ELR (cell line): ENCODE results near the gene KCNIP3.
A peak's percentile ranks its signal among the peaks of the same experiment; 100 is the strongest.

Experiments used
- DNase-seq: peaks from one replicate; pipeline ENCODE4 v3.0.0-alpha.2; 2015; ENCODE audit warnings: low read depth

Gene KCNIP3

DNA sequence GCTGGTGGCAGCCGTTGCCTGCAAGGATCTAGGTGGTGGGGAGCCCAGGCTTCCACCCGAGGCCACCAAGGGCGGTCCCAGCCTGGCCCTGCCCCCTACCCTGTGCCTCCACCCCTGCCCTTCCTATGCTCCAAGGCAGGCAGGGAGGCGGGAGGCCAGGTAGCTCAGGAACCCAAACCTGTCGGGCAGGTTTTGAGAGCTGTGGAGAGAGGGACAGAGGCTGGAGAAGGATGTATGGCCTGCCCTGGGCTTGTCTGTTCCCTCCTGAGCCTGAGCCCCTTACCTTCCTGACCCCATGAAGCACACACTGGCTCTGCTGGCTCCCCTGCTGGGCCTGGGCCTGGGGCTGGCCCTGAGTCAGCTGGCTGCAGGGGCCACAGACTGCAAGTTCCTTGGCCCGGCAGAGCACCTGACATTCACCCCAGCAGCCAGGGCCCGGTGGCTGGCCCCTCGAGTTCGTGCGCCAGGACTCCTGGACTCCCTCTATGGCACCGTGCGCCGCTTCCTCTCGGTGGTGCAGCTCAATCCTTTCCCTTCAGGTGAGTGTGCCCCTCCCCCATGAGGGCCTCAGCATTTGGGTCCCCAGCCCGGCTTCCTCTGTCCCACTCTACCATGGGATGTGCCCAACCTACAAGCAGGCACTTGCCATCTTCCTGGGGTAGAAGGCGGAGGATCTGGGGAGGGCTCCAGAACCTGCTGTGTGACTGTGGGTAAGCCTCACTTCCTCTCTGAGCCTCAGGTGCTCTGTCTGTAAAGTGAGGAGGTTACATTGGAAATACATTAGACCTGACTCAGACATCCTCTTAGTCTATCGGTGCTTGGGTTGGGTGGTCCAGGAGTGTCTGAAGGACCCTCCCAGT, 22.6 kb upstream of the KCNIP3 start, which contains the start of gene PROM2:
Gene PROM2 (plus strand): TSS at position 159 of the 860 bp plus-strand sequence. CDS start 137 bp downstream, at position 296.
- DNase-seq = no peak

DNA sequence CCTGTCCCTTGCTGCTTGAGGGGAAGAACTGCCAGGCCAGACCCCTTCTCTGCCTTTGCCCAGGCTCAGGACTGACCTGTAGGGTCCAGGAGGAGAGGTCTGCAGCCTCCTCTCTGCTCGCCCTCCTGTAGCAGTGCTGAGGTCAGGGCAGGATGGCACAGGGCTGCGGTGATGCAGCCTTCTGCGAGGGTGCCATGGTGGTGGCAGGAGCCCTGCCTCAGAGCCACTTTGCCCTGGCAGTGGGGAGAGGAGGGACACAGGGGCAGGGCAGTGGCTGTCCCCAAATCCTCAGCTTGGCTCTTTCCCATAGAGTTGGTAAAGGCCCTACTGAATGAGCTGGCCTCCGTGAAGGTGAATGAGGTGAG, 22.0 kb upstream of the KCNIP3 start:
- no peak for DNase-seq

DNA sequence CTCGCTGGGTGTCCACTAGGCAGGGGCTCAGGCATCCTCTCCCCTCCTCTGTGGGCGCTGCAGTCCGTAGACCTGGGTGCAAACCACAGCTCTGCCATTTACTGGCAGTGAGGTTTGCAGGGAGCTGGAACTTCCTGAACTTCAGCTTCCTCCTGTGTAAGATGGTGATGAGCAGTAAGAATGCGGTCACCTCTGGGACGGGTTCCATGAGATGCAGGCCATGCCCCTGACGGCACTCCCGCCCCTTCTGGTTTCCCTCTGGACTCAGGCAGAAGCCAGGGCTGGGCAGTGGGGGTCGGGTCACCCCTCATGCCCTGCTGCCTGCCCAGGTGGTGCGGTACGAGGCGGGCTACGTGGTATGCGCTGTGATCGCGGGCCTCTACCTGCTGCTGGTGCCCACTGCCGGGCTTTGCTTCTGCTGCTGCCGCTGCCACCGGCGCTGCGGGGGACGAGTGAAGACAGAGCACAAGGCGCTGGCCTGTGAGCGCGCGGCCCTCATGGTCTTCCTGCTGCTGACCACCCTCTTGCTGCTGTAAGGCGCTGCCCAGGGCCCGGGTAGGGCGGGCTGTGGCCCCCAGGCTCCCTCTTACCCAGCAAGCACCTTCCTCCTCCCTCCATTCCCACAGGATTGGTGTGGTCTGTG, 21.4 kb upstream of the KCNIP3 start:
- peak; percentile 22 for DNase-seq

DNA sequence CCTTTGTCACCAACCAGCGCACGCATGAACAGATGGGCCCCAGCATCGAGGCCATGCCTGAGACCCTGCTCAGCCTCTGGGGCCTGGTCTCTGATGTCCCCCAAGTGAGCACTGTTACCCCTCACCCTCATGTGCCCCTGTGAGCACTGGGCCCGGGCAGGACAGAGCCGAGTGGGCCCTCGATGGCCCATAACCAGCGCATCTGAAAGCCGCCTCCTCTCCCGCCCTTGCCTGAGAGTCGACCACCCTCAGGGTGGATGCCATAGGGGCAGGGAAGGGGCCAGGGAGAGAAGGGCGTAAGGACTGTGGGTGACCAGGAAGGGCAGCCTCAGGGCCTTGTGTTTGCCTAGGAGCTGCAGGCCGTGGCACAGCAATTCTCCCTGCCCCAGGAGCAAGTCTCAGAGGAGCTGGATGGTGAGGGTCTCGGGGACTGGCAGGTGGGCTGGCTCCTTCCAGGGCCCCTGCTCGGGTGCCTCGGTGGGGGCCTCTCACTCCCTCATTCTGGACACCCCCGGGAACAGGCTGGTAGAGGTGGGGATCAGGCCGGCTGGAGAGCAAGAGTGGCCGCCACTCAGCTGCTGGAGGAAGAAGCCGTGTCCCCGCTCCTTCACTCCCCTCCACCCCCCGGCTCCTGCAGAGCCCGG, 20.8 kb upstream of the KCNIP3 start:
- no peak for DNase-seq

DNA sequence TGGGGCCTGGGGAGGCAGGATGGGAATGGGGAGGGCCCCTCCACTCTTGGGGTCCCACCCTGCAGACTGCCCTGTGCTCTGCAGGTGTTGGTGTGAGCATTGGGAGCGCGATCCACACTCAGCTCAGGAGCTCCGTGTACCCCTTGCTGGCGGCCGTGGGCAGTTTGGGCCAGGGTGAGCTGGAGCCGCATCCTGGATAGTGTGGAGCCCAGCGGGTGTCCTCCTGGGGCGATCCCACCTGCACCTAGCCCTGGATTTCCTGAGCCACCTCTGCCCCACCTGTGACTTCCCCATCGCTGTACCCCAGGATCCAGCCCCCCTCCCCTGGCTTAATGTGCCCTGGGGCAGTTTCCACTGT, 20.3 kb upstream of the KCNIP3 start:
- no peak for DNase-seq

DNA sequence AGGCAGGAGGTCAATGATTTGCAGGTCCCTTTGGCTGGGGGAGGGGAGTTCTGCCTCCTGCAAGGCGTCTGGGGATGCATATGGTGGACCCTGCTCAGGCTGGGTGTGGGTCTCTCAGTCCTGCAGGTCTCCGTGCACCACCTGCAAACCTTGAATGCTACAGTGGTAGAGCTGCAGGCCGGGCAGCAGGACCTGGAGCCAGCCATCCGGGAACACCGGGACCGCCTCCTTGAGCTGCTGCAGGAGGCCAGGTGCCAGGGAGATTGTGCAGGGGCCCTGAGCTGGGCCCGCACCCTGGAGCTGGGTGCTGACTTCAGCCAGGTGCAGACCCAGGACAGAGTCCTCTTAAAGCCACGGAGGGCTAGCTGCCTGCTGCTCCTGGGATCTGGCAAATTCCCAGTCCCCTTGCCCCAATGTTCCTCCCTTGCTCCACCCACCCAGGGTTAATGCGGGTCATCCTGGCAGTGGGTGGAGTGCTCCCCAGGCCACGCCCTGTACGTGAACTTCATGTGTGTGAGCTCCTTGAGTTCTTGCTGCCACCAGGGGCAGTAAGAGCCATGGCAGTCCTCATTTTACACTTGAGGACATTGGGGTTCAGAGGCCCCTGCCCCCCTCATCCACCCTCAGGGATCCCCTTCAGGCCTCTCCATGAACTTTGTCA, 19.8 kb upstream of the KCNIP3 start:
- DNase-seq = peak; percentile 40

DNA sequence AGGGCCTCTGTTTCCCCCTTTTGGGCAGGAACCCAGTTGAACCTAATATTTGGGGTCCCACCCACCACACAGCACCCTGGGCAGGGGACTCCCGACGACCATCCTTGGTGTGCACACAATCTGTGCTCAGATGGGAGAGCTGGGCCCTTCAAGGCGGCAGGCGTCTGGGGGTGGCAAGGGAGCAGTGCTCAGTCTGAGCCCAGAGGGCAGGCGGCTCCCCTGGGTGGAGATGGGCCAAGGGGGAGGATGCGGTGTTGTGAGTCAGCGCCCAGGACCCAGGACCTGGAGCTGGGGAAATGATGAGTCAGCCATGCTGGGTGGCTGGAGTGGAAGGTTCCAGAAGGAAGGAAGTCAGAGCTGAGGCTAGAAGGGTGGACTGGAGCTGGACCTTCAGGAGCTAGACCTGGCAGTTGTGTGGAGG, 19.1 kb upstream of the KCNIP3 start:
- DNase-seq = peak; percentile 94

DNA sequence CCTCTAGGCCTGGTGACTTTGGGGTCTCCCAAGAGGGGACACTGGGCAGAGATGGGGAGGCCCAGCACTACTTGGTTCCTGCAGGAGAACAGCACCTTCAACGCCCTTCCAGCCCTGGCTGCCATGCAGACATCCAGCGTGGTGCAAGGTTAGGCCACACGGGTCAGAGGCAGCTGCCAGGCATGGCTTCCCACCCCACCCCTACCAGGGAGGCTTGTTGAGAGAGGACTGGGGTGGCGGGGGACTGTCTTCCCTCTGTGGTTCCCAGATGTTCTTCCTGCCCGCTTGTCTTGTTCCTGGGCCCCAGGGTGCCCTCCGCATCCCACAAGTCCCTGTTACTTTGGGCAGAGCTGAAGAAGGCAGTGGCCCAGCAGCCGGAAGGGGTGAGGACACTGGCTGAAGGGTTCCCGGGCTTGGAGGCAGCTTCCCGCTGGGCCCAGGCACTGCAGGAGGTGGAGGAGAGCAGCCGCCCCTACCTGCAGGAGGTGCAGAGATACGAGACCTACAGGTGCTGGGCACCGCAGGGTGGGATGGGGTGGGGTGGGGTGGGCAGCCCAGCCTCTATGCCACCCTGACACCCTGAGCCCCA, 18.4 kb upstream of the KCNIP3 start:
- no peak for DNase-seq

DNA sequence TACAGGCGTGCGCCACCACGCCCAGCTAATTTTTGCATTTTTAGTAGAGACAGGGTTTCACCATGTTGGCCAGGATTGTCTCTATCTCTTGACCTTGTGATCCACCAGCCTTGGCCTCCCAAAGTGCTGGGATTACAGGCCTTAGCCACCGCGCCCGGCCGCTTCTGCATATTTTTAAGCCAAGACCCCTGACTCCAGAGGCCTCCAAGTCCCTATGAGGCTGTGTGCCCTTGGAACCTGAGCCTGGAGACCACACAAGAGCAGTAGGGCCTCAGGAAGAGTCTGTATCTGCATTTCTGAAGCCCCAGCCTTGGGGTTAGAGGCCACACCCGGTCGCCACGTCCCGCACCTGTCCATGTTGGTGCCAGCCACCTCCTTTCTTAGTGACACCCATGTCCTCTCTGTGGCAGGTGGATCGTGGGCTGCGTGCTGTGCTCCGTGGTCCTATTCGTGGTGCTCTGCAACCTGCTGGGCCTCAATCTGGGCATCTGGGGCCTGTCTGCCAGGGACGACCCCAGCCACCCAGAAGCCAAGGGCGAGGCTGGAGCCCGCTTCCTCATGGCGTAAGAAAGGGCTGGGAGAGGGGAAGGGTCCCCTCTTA, 17.6 kb upstream of the KCNIP3 start:
- DNase-seq = no peak

DNA sequence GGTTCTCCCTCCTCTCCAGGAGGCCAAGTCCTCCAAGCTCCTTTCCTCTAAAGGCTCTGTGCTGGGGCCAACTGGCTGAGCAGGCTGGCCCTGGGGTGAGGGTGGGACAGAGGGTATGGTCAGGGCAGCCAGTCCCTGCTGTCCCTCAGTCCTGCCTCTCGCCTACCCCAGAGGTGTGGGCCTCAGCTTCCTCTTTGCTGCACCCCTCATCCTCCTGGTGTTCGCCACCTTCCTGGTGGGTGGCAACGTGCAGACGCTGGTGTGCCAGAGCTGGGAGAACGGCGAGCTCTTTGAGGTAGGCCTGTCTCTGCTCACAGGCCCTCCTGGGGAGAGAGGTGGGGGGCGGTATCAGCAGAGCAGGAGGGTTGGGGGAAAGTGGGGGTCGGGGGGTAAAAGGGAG, 16.1 kb upstream of the KCNIP3 start:
- no peak for DNase-seq

DNA sequence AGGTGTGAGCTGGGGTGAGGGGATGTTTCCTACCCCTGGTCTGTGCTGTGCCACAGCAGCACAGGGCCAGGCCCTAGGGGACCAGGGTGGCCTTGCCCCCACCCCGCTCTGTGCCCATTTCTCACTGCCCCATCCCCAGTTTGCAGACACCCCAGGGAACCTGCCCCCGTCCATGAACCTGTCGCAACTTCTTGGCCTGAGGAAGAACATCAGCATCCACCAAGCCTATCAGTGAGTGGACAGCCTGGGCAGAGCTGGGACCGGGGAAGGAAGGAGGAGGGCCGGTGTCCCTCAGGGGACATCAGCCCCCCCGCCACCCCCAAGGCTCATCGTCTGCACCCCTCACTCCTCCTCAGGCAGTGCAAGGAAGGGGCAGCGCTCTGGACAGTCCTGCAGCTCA, 15.4 kb upstream of the KCNIP3 start:
- DNase-seq = no peak

DNA sequence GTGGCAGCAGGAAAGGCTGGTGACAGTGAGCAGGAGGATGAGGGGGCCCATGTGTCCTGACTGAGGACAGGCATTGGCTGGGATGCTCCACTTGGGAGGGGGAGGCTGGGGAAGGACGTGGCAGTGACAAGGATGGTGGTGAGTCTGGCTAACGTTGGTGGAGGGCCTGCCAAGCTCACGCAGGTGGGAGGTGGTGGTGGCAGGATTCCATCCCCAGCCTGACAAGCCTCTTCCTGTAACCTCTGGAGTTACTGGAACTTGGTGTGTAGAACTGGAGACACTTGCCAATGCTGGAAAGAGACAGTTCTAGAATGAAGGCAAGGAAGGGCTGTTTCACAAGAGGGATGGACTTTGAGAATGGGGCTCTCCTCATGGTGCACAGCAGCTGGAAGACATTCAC, 14.7 kb upstream of the KCNIP3 start:
- no peak for DNase-seq

DNA sequence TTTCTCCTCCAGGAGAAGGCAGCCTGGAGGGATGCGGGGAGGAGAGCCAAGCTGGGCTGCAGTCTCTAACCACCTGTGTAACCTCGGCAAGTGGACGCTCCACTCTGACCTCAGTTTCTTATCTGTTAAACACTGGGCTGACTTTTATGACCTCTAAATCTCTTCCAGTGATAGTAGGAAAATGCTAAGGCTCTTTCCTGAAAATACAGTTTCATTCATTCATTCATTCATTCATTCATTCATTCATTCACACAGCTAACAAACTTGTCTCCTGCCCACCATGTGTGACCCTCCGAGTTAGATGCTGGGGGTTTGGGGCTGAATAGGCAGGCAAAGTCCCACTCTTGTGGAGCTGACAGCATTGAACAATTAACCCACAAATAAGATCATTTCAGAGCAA, 13.6 kb upstream of the KCNIP3 start:
- DNase-seq = no peak

DNA sequence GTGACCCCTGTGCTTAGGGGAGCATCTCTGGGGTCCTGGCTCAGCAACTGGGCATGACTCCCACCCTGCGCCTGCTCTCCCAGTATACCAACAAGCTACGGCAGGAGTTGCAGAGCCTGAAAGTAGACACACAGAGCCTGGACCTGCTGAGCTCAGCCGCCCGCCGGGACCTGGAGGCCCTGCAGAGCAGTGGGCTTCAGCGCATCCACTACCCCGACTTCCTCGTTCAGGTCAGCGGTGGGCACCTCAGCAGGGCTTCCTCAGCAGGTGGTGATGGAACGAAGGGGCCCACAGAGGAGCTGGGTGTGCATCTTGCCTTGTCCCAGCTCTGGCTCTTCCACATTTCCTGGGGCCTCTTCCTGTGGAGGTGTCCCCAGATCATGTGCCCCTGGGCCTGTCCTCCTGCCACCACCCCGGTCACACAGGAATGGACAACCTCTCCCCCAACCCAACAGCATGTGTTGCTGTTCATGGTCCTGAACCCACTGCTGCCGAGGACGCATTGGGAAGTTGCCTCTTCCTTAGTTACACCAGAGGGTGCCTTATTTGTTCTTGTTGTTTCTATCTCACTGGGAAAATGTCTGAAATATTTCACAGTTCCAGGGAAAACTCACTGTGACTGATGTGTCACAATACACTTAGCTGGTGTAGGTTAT, 12.1 kb upstream of the KCNIP3 start:
- DNase-seq = no peak

DNA sequence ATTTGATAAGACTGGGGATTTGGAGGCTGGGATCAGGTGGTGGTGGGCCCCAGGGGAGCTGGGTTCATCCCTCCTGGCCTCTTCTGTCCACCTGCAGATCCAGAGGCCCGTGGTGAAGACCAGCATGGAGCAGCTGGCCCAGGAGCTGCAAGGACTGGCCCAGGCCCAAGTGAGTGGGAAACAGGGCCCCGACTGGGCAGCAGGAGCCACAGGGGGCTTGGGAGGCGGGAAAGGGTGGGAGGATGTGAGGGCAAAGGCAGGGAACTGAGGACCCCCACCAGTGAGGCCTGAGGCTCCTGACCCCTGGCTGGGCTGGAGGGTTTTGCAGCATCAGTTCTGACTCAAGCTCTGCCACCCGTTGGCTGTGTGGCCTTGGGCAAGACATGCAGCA, 11.6 kb upstream of the KCNIP3 start:
- no peak for DNase-seq

DNA sequence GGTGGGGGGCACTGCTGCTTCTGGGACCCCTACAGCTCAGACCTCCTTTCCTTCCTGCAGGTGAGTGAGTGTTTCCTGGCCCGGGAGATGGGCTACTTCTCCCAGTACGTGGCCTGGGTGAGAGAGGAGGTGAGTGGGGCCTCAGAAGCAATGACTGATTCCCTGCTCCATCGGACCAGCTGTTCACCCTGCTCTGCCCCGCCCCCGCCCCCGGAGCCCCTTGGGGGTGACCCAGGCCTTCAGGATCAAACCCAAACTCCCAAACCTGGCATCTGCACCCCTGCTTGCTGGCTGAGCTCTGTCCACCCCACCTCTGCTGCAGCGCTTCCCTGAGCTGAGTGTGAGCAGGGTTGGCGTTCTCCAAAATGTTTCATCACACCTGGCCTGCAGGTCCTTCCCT, 9.8 kb upstream of the KCNIP3 start:
- DNase-seq = no peak

DNA sequence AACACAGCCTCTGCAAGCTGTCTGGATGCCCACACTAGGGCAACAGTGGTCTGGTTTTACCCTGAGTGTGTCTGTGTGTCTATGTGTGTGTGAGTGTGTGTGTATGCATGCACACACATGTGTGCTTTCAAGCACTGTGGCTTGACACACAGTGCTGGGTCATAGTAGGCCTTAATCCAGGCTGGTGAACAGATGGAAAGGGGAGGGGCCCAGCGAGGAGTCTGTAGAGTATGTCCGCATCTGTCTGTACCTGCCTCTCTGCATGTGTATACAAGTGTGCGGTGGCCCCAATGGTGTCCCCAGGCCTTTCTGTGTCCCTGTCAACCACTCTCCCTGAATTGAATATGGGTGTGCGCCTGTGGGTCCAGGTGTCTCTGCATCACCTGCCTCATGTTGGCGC, 9.3 kb upstream of the KCNIP3 start:
- DNase-seq = no peak

DNA sequence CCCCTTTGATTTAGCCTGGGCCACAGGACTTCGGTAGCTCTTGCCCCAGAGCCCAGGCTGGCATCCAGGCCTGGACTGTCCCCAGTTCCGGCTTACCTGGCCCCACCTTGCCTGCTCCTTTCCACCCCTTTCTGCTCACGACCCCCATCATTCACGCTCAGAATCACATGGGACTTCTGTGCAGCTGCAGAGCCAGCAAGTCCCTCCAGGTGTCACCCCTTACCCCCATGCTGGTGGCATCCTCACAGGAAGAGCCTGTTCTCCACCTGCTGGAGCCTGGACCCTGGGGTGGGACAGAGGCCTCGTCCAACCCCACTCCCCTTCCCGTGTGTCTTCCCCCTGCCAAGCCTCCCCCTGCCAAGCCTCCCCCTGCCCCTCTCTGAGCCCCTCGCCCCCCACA, 7.9 kb upstream of the KCNIP3 start:
- peak; percentile 20 for DNase-seq

DNA sequence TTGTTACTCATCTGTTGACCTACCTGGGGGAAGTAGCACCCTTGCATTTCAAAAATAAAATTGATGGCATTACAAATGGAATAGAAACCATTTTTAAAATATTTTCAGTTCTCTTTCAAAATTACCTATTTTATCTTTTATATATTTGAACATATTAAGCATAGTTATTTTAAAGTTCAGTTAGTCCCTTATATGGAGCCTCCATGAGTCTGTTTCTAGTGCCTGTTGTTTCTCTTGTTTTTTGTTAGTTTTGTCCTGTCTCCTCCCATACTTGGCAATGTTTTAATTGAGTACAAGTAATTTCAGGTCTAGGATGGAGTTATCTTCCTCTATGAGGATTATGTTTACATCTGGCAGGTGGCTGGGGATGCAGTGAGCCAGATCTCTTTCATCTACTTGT, 5.9 kb upstream of the KCNIP3 start:
- DNase-seq = no peak

DNA sequence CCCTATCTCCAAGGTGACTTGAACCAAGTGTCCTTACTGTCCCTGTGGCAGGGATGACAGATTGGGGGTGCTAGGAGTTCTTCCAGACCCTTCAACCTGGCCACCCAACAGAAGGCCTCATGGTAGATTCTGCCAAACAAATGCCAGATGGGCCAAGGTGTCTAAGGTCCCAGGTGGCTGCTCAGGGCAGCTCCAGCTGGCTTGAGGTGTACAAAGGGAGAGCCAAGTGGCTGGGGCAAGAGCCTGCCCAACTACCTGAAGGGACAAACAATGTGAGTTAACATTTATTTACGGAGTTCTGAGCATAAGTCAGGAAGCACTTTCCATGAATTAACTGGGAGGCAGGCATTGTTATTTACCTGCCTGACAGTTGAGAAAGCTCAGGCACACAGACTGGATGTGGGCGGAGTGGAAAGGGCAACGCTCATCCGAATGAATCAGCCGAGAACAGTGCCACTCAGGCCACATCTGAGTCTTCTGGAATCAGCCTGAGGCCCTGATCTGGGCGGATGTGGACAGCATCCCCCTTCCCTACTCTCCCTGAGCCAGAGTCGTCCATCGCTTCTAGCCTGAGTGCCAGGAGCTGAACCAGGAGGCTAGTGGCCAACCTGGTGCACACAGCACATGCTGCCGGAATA, 4.4 kb upstream of the KCNIP3 start:
- DNase-seq = peak; percentile 87
